ENCODE data around the gene SMG7. TPM values are rescaled to one million over a fixed set of nuclear protein-coding genes. Genes with fewer than 3 reads are reported as not detected.

Gene SMG7
- total and polyA plus RNA-seq, 2 donors (not counting 3 experiments of a cell fraction or from before 2014, with no cell fraction given) = 25.4 to 47.1 TPM

DNA sequence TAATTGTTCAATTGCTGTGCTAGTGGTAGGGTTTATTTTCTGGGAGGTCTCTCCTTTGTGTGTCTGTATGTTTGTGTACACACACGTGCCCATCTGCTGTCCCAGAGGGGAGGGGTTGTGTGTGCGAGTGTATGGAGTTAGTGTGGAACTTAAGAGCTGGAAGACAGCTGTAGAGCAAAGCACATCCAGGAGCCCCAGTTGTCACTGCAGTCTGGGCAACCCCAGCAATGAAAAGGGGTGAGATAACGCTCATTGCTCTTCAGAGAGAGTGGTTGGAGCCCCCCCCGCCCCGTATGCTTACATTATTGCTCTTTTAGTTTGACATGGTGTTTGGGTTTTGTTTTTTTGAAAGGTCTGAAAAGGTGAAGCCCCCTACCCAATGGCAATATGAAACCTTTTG lies 81.0 kb downstream of the SMG7 start:
- DNase-seq (ENCODE audit: low read depth, low spot score) (no peak), FAIRE-seq (no peak)
- no peaks in the 10 kb centered on the region for H4K20me1 ChIP-seq (replicated peaks; ENCODE audit: control insufficient read depth, extremely low read depth, insufficient read depth, low read length)
- no peak overlapping the region for H3K27ac ChIP-seq (ENCODE audit: insufficient read depth, low read depth, low read length)
- TF ChIP-seq MYC (IDR thresholded peaks at IDR 0.05; ENCODE audit: low read depth, low read length) (no peak), GATA2 (IDR thresholded peaks at IDR 0.05; ENCODE audit: insufficient read depth, insufficient read length, low read depth, low read length) (no peak), JUN (IDR thresholded peaks at IDR 0.05; ENCODE audit: borderline replicate concordance, insufficient read depth, insufficient read length, low read depth) (no peak)
- TF ChIP-seq, protein P1, sequence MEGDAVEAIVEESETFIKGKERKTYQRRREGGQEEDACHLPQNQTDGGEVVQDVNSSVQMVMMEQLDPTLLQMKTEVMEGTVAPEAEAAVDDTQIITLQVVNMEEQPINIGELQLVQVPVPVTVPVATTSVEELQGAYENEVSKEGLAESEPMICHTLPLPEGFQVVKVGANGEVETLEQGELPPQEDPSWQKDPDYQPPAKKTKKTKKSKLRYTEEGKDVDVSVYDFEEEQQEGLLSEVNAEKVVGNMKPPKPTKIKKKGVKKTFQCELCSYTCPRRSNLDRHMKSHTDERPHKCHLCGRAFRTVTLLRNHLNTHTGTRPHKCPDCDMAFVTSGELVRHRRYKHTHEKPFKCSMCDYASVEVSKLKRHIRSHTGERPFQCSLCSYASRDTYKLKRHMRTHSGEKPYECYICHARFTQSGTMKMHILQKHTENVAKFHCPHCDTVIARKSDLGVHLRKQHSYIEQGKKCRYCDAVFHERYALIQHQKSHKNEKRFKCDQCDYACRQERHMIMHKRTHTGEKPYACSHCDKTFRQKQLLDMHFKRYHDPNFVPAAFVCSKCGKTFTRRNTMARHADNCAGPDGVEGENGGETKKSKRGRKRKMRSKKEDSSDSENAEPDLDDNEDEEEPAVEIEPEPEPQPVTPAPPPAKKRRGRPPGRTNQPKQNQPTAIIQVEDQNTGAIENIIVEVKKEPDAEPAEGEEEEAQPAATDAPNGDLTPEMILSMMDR (IDR thresholded peaks at IDR 0.05; ENCODE audit: extremely low read depth in 1 of 2, insufficient read depth in 1 of 2, low read depth in 1 of 2, low read length in 2 of 2) = no peak
- dilution Hi-C loops (cut with MboI; ENCODE audit: extremely low pct_ligation_motif_present, low sequenced_read_pairs) = no loop called here
- ChIA-PET CTCF (interaction anchor here (0.6 to 1.3 kb wide), 3 partner anchors 27 to 363 kb away, joined by 3 to 5 read pairs (median 4); no protein-coding TSS in a partner anchor), POLR2A (no interaction called here)
- peaks cover 6% of the 10 kb centered on the region for H3K4me1 ChIP-seq (ENCODE audit: control insufficient read depth, extremely low read depth, insufficient read depth, low read length)
- intact Hi-C loops (cut with micrococcal nuclease) = no loop called here
- no peaks in the 10 kb centered on the region for H3K79me2 ChIP-seq (ENCODE audit: control insufficient read depth, insufficient read depth, low read length)
- H3K9me3 ChIP-seq (replicated peaks; ENCODE audit: control insufficient read depth, insufficient read depth, low read length) = no peaks in the 10 kb centered on the region
- no peaks in the 10 kb centered on the region for H3K27me3 ChIP-seq (ENCODE audit: control insufficient read depth in 2 of 2, insufficient read depth in 2 of 2, low read length in 2 of 2)
- peaks cover 11 to 15% of the 10 kb centered on the region in 2 experiments for H3K36me3 ChIP-seq (ENCODE audit: control insufficient read depth in 2 of 2, extremely low read depth in 1 of 2, insufficient read depth in 2 of 2, low read length in 2 of 2)
- no peaks in the 10 kb centered on the region for H3K9me1 ChIP-seq (replicated peaks; ENCODE audit: control insufficient read depth, extremely low read depth, insufficient read depth, low read length)
- H2AFZ ChIP-seq (ENCODE audit: low read depth, low read length) = no peak overlapping the region
- no TSS peak for BruUV-seq (replicated peaks)
- no peak overlapping the region for H3K4me2 ChIP-seq (ENCODE audit: insufficient read depth, low read length)
- no peak overlapping the region for H3K4me3 ChIP-seq (replicated peaks in 1 of 3; ENCODE audit: insufficient read depth in 1 of 3, low read depth in 1 of 3, low read length in 3 of 3)
- H3K9ac ChIP-seq (replicated peaks; ENCODE audit: extremely low read depth, insufficient read depth, low read length) = no peak overlapping the region

DNA sequence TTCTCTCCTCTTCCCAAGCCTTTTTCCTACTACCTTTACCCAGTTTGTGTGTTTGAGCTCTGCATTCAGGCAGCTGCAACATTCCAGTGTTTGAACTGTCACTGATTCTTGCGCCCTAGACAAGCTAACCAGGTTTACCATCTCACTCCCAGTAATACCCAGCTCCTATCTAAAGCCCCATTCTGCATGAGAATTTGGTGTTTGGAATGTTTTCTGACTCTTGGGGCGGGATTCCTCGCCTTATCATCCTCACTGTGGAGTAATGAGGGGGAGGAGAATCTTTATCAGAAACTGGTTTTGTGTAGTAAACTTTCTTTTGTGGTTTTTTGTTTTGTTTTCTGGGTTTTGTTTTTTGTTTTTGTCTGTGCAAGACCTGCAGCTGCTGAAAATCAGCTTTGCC lies 81.5 kb downstream of the SMG7 start:
- intact Hi-C loops (cut with micrococcal nuclease) = no loop called here
- no peaks in the 10 kb centered on the region for H3K9me1 ChIP-seq (replicated peaks; ENCODE audit: control insufficient read depth, extremely low read depth, insufficient read depth, low read length)
- FAIRE-seq = no peak
- no peak overlapping the region for H2AFZ ChIP-seq (ENCODE audit: low read depth, low read length)
- no peak overlapping the region for H3K4me3 ChIP-seq (replicated peaks in 1 of 3; ENCODE audit: insufficient read depth in 1 of 3, low read depth in 1 of 3, low read length in 3 of 3)
- no TSS peak for BruUV-seq (replicated peaks)
- CTCF ChIA-PET = interaction anchor here (0.6 to 1.3 kb wide), 3 partner anchors 27 to 362 kb away, joined by 3 to 5 read pairs (median 4); no protein-coding TSS in a partner anchor
- dilution Hi-C loops (cut with MboI; ENCODE audit: extremely low pct_ligation_motif_present, low sequenced_read_pairs) = no loop called here
- DNase-seq (ENCODE audit: low read depth, low spot score) = no peak
- H4K20me1 ChIP-seq (replicated peaks; ENCODE audit: control insufficient read depth, extremely low read depth, insufficient read depth, low read length) = no peaks in the 10 kb centered on the region
- no peaks in the 10 kb centered on the region for H3K27me3 ChIP-seq (ENCODE audit: control insufficient read depth in 2 of 2, insufficient read depth in 2 of 2, low read length in 2 of 2)
- no peaks in the 10 kb centered on the region for H3K9me3 ChIP-seq (replicated peaks; ENCODE audit: control insufficient read depth, insufficient read depth, low read length)
- no peak overlapping the region for H3K9ac ChIP-seq (replicated peaks; ENCODE audit: extremely low read depth, insufficient read depth, low read length)
- peaks cover 6% of the 10 kb centered on the region for H3K4me1 ChIP-seq (ENCODE audit: control insufficient read depth, extremely low read depth, insufficient read depth, low read length)
- TF ChIP-seq, protein P2, sequence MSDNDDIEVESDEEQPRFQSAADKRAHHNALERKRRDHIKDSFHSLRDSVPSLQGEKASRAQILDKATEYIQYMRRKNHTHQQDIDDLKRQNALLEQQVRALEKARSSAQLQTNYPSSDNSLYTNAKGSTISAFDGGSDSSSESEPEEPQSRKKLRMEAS (IDR thresholded peaks at IDR 0.05; ENCODE audit: insufficient read depth, insufficient read length) = no peak
- TF ChIP-seq JUN (IDR thresholded peaks at IDR 0.05; ENCODE audit: borderline replicate concordance, insufficient read depth, insufficient read length, low read depth) = no peak
- no peak for TF ChIP-seq EZH2 (IDR thresholded peaks at IDR 0.05; ENCODE audit: borderline replicate concordance, low read depth, low read length, severe bottlenecking)
- no peak for TF ChIP-seq FOS (IDR thresholded peaks at IDR 0.05; ENCODE audit: borderline replicate concordance, insufficient read depth, low read length)
- no peak for TF ChIP-seq GATA2 (IDR thresholded peaks at IDR 0.05; ENCODE audit: insufficient read depth, insufficient read length, low read depth, low read length)
- TF ChIP-seq POLR2AphosphoS5 (IDR thresholded peaks at IDR 0.05; ENCODE audit: insufficient read depth, low read depth, low read length) = no peak
- TF ChIP-seq, protein P1 (IDR thresholded peaks at IDR 0.05; ENCODE audit: extremely low read depth in 1 of 2, insufficient read depth in 1 of 2, low read depth in 1 of 2, low read length in 2 of 2) = no peak
- H3K36me3 ChIP-seq (ENCODE audit: control insufficient read depth in 2 of 2, extremely low read depth in 1 of 2, insufficient read depth in 2 of 2, low read length in 2 of 2) = peaks cover 11 to 15% of the 10 kb centered on the region in 2 experiments
- POLR2A ChIA-PET = no interaction called here
- no peak overlapping the region for H3K4me2 ChIP-seq (ENCODE audit: insufficient read depth, low read length)
- H3K27ac ChIP-seq (ENCODE audit: insufficient read depth, low read depth, low read length) = no peak overlapping the region
- no peaks in the 10 kb centered on the region for H3K79me2 ChIP-seq (ENCODE audit: control insufficient read depth, insufficient read depth, low read length)
